Measurements from ENCODE around the gene CAPN5.

Gene CAPN5

GRCh38 chr11:77027275-77027674 lies 39.5 kb upstream of the CAPN5 start:
- TF ChIP-seq ZFX (IDR thresholded peaks at IDR 0.05; ENCODE audit: borderline replicate concordance), result no peak
- no peak for TF ChIP-seq CTCF (IDR thresholded peaks at IDR 0.05)
- H3K27ac ChIP-seq, result no peak overlapping the region

DNA sequence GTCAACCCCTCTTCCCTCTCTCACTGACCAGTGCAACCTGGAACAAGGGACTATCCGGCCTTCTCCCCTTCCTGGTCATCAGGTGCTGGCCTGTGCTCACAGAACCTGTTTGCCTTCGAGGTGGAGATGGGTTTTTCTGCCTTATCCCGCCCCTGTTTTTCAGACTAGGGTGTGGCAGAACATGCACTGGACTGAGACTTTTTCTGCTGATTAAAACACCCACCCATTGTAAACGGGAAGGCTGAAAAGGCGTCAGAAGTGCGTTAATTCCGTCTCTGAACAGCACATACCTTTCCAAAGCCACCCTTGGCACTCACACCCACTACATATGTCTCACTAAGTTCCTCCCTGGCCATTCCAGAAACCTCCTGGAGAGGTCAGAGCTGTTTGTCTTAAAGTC lies 36.9 kb upstream of the CAPN5 start:
- H3K27ac ChIP-seq, result no peak overlapping the region
- TF ChIP-seq ZFX (IDR thresholded peaks at IDR 0.05; ENCODE audit: borderline replicate concordance), result no peak
- TF ChIP-seq CTCF (IDR thresholded peaks at IDR 0.05), result no peak

DNA sequence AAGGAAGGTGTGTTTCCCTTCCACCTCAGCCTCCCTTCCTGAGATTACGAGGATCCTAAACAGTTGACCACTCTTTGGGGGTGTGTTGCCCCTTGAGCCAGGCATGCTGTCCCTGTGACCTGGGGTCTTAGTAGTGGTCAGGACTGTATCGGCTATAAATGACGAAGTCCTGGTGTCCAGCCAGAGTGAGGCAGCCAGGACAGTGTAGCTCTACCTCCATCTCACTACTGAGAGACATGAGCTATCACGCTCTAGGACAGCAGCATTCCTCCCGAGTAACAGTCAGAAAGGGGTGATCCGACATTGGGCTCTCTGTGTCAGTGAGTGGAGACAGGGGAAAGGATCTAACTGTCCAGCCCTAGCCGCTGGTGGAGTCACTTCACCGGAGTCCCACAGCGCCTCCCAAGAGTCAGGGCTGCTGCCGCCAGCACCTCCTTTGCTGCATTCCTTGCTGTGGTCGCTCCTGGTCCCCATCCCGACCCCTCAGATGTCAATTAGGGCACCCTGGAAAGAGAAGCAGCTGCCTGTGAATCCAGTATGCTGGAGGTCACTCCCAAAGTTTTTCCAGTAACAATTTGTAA lies 35.8 kb upstream of the CAPN5 start:
- no peak overlapping the region for H3K27ac ChIP-seq
- TF ChIP-seq CTCF (IDR thresholded peaks at IDR 0.05) (peak; percentile 23), ZFX (IDR thresholded peaks at IDR 0.05; ENCODE audit: borderline replicate concordance) (no peak)

DNA sequence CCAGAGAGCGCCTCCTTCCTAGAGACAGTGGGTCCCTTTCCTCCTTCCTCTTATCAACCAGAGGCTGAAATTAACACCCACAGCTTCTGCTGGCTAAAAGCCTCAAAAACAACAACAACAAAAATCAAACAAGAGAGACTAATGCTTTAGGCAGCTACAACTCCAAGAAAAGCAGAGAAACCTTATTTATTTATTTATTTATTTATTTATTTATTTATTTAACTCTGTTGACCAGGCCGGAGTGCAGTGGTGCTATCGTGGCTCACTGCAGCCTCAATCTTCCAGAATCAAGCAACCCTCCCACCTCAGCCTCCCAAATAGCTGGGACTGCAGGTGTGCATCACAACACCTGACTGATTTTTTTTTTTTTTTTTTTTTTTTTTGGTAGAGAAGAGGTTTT lies 35.2 kb upstream of the CAPN5 start:
- TF ChIP-seq ZFX (IDR thresholded peaks at IDR 0.05; ENCODE audit: borderline replicate concordance) (no peak), CTCF (IDR thresholded peaks at IDR 0.05) (no peak)
- no peak overlapping the region for H3K27ac ChIP-seq

GRCh38 chr11:77035039-77035438 lies 31.7 kb upstream of the CAPN5 start:
- no peak overlapping the region for H3K27ac ChIP-seq
- TF ChIP-seq CTCF (IDR thresholded peaks at IDR 0.05), result no peak
- TF ChIP-seq ZFX (IDR thresholded peaks at IDR 0.05; ENCODE audit: borderline replicate concordance), result no peak

GRCh38 chr11:77035580-77035979 lies 31.2 kb upstream of the CAPN5 start:
- no peak for TF ChIP-seq ZFX (IDR thresholded peaks at IDR 0.05; ENCODE audit: borderline replicate concordance)
- TF ChIP-seq CTCF (IDR thresholded peaks at IDR 0.05), result no peak
- no peak overlapping the region for H3K27ac ChIP-seq

- TF ChIP-seq CTCF (IDR thresholded peaks at IDR 0.05) (no peak), ZFX (IDR thresholded peaks at IDR 0.05; ENCODE audit: borderline replicate concordance) (no peak)
- no peak overlapping the region for H3K27ac ChIP-seq
Measured at GRCh38 chr11:77036398-77036797, 30.4 kb upstream of the CAPN5 start.
